ENCODE data around the gene PRDM11.
"Not testable (repeated sequence)": the region's sequence is repeated elsewhere in the genome, so short reads cannot be mapped to it uniquely, and the experiment has no call there.

The PRDM11 gene

DNA sequence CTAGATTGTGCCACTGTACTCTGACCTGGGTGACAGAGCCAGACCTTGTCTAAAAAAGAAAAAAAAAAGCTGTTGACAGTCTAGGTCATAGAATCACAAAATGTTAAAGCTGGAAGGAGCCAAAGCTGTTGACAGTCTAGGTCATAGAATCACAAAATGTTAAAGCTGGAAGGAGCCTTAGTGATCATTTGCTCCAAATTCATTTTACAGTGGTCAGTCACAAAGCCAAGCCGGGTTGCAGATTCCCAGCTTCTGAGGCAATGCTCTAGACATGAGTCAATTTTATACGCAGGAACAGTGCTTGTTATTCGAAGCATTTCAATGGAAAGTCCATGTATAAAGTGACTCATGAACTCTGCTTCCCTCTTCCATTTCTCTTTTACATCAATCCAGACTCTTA, 92.3 kb downstream of the PRDM11 start:
- no peak for DNase-seq

DNA sequence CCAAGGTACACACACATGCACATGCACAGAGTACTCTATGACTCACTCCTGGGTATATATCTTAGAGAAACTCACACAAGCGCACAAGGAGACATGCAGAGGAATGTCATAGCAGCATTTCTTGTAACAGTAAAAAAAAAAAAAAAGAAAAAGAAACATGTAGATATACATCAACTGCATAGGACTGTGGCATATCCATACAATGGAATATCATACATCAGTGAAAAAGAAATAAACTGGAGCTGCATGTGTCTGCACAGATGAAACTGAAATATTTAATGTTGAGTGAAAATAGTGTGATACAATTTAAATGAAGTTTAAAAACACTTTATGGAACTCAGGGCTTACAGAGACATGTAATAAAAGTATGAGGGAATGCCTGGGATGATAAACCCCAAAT, 93.3 kb downstream of the PRDM11 start:
- no peak for DNase-seq

DNA sequence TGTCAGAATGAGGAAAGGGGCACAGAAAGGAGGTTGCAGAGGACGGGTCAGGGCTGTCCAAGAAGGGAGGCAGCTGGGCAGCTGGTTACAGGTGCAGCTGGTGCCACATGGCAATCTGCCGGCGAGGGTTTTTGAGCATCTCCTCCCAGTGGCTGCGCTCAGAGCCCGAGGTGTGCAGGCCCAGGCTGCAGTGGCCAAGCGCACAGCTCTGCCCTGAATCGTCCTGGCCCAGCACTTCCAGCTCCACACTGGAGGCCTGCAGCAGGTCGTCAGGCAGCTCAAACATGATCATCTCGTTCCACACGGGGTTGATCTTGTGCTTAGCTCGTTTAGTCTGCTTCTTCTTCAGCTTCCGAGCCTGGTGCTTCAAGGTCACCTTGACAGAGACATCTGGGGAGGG, 97.5 kb downstream of the PRDM11 start:
- no peak for DNase-seq

DNA sequence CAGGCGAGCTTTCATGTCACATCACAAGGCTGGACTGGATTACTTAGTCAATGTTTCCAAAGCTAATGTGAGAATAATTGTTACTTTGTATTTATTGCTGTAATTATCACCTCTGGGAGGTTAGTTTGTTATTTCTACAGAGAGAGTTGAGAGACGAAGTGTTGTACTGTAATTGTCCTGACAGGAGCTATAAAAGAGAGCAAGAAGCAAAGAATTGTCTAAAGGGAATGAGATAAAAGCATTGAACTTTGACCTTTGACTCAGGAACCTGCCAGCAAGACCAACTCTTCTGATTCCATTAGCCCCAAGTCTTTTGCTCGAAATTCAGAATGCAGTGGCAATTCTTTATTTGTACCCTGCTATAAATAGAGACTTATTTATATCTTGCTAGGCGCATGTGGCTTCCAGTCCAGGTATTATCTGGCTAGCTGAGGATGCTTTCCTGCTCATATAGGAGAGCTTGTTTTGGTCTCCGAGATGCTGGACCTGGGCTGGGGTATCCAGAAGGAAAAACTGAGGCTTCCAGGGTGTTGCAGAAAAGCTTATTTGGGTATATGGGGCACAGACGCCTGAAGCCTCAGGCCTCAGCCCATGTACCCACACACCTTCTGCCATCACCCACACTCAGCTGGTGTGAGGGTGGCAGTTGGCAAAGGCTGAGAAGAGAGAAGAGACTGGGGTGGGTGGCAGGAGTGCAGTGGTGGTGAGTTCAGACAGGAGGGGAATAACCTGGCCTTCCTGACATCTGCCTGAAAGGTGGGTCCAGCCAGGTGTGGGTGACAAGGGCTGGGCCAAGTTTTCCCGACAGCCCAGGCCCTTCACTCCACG, 99.0 kb downstream of the PRDM11 start:
- DNase-seq: no peak

DNA sequence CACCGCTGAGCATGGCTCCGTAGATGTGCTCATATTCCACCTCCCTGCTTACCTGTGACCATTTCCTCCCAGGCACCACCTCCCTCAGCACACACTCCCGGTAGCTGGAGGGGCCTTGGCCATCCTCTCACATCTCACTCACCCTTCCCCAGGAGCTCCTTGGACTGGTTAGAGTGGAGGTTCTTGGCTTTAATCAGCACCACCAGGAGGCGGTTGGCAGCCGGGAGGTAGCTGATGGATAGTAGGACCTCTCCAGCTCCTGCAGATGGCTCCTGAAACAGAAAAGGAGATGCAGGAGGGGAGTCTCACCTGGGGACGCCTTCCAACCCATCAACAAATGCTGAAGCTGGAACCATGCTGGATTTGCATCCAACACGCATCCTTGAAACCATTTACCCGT, 99.8 kb downstream of the PRDM11 start:
- no peak for DNase-seq

DNA sequence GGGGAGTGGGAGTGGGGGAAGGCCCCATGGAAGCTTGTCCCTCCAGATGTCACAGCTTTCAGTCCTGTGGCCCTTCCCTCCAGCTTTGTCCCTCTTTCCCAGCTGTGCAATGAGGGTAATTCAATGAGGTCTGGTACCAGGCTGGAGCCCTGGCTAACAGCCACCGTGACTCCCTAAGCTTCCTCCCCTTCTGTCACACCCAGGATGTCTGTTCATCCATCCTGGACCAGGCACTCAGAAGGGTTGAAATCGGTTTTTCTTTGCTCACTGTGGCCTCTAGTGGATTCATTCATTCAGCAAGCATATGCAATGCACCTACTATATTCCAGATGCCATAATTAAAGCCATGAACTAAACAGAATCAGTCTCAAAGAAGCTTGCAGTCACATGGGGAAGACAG, 101.0 kb downstream of the PRDM11 start:
- no peak for DNase-seq

DNA sequence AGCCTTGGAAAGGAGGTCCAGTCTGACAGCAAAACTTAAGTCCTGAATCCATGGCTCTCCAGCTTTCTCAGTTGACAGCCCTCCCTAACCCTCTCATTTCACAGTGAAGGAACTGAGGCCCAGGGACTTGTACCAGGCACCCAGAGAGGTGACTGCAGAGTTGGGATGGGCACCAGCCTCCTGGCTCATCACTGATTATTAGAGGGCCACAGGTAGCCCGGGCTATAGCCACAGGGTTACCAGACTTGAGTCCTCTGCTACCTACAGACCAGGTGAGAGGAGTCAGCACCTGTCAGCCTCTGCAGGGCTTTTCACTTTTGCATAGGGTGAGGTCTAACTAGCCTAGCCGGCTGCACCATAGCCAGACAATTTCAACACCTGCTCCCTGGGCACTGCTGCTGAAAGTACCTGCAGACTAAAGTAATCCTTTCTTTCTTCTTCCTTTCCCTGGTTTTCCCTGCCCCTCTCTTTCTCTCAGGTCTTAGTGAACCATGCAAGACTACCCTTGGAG, 102.1 kb downstream of the PRDM11 start:
- no peak for DNase-seq

DNA sequence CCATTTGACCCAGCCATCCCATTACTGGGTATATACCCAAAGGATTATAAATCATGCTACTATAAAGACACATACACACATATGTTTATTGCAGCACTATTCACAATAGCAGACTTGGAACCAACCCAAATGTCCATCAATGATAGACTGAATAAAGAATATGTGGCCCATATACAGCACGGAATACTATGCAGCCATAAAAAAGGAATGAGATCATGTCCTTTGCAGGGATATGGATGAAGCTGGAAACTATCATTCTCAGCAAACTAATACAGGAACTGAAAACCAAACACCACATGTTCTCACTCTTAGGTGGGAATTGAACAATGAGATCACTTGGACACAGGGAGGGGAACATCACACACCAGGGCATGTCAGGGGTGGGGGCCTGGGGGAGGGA, 102.9 kb downstream of the PRDM11 start:
- not testable (repeated sequence) for DNase-seq

DNA sequence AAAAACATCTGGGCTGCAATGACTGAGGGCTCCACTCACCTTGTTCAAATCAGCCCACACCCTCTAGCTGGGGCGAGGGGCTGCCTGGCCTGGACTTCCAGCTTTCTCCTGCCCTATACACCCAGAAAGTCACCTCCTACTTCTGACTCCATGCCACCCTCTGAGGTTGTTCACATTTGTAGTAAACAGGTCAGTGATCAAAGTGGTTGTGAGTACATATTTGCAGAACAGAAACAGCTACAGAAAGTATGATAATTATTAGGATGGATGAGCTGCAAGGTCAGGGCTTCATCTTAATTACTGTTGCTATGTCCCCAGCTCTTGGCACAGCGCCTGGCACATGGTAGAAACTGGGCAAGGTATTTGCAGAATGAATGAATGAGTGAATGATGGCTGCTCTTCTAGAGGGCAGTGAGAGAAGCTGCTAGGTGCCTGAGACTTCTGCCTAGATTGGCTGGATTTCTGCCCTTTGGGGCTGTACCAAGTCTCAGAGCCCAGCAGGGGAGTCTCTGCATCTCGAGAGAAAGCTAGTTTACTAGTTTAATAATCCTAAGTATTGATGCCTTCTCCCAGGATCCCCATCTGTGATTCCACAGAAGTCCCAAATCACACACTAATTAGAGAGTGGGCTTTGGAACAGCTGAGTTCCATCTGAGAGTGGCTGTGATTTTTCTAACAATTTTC, 103.7 kb downstream of the PRDM11 start:
- DNase-seq: no peak

DNA sequence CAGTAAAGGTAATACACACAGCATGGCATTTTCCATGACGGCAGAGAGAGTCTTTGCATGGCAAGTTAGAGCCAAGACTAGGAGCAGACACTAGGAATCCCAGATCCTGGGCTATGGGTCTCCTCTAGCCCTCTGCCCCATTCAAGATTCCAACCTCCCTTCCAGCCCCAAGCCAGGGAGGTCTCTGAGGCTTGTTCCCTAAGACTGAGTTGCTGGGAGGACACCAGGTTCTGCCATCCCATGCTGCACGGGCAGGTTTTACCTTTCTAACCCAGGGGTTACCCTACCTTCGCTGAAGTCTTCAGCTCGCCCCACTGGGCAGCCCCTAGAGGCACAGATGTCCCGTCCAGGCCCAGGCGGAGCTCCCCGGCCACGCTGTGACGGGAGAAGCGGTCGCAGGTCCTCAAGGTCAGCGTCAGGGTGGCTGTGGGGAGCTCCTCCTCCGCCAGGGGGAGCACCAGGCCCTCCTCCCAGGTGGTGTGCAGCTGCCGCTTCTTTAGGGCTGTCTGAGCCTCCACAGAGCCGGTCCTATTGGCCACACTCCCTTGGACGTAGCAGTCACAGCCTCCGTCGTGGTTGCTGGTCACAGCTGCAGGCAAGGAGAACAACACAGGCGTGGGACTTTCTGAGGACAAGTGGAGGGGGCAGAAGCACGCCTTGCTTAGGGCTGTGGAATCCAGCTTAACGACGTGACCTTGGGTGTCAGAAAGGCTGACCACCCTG, 105.9 kb downstream of the PRDM11 start:
- peak; percentile 20 for DNase-seq

DNA sequence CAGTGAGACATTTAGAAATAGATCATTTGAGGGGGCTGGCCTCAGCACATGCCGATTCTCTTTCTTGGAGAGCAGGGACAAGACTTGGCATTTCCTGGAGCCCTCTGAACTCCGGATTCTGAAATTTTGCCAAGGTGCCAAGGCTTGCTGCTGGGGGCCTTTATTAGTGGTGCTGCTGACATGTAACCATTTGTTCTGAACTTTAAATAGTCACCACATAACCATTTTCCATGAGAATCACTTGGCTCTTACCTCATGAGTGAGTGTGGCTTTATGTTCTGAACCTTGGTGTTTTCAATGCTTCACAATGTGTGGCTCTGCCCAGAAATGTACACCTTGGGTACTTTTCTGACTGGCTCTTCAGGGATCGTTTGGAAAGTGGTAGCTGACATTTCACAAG, 106.4 kb downstream of the PRDM11 start:
- DNase-seq: no peak

DNA sequence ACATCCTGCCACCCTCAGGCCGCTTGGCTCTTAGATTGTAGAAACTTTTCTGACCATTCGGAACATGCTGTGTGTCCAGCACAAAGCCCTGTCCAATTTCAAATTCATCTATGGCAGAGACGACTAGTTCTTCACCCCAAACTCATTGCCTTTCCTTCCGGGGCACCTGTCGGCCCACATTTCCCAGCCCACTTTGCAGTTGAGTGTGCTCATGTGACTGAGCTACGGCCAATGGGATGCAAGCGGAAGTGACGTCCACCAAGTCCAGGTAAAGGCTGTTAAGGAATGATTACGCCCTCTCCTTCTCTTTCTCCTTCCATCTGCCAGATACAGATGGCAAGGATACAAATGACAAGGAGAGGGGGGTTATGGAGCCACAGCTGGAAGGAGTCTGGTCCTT, 107.2 kb downstream of the PRDM11 start:
- no peak for DNase-seq

DNA sequence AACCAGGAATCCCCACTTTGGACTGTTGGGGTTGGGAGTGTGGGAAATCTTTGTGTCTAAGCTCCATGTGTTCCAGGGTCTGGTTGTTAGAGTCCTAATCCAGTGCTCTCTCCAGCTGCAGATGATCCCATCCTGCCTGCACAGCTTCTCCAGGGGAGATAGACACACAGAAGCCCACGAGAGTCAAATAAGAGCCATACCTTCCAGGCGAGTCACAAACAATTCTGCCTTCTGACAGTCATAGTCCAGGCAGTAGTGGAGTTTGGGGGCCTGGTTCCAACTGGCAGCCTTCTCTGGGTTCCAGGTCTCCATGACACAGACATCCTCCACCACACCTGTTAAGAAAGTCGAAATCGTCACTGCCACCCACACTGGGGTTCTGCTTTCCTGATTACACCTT, 107.6 kb downstream of the PRDM11 start:
- DNase-seq: no peak

DNA sequence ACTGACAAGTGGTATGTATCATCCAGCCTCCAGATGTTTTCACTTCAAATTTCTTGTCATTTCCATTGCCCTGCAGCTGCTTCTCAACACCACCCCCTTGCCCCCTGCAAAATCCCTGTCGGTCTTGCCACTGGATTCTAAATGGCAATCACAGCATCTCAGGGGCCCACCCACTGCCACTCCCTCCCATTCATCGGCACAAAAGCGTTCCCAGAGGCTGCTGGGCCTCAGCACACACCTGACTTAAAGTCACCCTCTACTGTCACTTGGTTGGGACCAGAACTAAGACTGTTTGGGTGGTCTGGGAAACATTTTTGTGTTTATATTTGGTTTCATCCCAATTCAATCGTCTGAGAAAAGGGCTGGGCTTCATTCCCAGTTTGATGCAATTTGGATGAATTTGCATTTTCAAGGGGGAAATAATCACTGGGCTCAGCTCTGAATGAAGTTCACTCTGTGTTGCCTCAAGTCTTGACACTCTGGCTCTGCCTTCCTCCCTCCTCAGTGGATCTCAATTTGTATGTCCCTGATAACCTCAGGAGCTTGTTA, 112.6 kb downstream of the PRDM11 start:
- no peak for DNase-seq

DNA sequence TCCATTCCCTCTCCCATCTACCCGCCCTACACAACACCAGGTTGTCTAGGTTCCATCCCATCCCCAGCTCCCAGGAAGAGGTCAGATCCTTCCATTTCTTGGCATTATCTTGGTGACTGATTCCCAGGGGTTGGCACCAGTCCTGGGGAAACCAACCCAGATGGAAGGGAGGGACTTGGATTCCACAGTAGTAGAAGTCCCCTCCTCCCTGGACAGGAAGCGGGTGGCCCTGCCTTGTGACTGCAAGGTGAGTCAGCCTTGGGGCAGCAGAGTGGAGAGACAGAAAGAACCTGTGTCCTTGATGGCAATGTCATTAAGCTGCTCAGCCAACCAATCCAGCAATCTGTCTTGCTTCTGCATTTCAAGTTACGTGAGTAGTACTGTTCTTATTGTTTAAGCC, 113.2 kb downstream of the PRDM11 start:
- no peak for DNase-seq

DNA sequence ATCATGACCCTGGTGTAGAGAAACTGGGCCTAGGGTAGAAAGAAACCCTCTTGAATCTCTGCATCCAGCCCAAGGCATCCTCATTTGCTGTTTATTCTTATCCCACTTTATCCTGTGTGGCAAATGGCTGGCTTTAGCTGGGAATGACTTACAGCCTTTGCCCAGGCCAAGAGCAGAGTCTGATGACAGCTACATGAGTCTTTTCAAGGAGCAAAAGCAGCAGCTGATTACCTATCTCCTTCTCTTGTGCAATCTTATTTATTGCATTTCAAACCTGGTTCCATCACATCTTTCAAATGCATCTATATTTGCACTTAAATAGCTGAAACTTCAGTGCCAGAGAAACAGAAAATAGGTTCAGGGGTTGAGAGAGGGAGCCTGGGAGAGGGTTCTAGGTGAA, 113.6 kb downstream of the PRDM11 start:
- no peak for DNase-seq

DNA sequence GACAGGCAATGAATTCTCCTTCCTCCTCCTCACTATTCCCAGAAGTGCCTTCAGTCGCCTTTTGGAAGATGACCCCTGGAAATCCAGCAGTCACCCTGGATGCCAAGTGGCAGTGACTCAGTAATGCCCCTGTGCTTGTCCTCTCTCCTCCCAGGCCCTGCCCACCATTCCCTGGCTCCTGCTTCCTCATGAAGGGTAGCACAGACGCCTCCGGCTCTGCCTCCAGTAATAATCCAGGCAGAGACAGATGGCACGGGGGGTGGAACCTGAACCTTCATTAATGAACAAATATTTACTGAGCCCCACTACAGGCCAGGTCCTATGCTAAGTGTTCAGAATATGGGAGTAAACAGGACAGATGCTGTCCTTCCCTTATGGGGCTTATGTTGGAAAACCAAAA, 116.5 kb downstream of the PRDM11 start:
- DNase-seq: no peak

DNA sequence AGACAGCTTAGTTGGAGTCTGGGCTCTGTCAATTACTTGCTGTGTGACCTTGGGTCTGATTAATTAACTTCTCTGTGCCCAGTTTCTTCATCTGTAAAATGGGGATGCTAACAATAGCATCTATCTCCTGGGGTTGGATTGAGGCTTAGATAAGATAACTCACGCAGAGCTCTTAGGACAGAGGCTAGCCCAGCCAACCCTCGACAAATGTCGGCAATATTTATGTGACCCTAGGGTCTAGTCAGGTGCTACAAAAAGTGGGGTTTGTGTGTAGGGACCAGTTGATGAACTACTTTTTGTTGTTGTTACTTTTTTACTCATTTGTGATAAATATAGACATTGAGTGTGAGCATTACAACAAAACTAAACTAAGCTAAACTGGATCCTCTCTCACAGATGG, 117.3 kb downstream of the PRDM11 start:
- DNase-seq: no peak

DNA sequence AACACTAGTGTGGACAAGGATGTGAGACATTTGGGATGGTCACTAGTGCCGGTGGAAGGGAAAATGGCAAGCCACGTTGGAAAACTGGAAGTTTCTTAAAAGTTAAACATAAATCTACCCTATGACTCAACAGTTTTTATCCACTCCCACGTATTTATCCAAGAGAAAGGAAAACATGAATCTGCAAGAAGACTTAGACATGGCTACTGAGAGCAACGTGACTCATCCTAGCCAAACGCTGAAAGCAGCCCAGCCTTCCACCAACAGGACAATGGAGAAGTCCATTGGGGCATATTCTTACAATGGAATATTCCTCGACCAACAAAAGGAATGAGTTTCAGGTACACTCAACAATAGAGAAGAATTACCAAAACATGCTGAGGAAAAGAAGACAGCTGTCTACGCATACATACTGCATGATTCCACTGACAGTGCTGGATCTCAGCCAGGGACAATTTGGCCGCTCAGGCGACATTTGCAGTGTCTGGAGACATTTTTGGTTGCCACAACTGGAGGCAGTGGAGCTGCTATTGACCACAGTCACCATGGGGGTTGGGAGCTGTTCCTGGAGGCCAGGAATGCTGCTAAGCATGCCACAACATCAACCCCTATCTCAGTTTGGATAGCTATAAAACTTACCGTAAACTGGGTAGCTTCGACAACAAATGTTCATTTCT, 118.5 kb downstream of the PRDM11 start:
- no peak for DNase-seq

DNA sequence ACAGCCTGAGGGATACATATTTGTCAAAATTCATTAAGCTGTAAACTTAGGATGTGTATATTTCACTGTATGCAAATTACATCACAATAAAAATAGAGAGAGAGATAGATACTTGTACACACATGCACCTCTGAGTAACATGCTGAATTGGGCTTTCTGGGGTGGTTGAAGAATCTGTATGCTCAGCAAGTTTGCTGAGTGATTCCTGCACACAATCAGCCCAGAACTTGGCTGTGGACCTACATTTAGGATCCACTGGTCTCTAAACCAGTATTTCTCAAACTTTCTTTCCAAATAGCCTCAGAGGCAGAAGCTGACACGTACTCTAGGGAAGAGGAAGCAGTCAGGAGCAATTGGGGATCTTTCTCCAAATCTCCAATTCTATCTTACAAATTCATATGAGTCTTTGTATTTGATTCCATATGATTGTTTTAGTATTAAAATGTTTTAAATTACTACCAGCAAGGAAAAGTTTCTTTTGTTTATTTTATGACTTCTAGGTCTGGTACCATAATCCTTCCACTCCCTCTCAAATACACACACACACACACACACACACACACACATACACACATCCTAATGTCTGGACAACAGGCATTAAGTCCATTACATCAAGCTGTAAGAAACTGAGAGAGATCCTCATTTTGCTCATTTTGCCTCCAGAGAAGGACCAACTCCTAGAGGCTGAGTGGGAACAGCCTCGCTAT, 119.7 kb downstream of the PRDM11 start:
- no peak for DNase-seq

DNA sequence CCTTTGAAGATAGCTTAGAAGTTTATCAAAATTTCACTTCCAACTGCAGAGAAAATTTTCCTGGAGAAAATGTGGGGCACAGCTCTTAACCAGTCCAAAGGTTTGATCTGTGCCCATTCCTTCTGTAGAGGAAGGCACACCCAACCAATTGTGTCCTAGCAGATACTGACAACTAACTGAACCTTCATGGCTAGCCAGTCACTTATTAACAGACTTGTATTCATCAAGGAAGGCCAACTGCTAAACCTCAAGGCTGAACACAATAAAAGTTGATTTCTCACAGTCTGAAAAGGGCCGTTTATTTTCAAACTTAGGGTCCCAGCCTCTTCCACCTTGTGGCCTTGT, 120.2 kb downstream of the PRDM11 start:
- no peak for DNase-seq

DNA sequence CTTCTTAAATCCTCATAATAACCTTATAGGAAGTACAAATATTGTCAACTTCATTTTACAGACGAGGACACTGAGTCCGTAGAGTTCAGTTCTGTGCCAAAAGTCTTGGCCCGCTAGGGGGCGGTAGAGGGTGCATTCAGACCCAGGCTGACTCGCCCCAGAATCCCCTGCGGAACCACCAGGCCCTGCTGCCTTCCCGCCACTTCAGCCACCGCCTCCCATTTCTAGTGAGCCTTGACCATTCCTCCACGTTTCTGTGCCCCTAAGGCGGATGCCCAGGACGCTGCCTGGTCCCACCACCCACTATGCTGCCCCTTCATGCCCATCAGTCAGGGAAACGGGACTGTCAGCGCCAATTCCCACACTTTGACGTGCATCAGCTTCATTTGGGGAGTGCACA, 120.6 kb downstream of the PRDM11 start:
- DNase-seq: no peak
